Right lobe of liver (tissue), 6 donors: ENCODE measurements around the gene SSBP2. TPM values are rescaled to one million over a fixed set of nuclear protein-coding genes. Genes with fewer than 3 reads are reported as not detected.

Experiments used
- ATAC-seq, 4 donors: fragments of 200-7000 bp; cut with Tn5 transposase; one replicate each; pipeline ENCODE4 v1.9.1; 2020; ENCODE audit warnings: mild to moderate bottlenecking in 4 of 4, moderate library complexity in 4 of 4
- DNase-seq, 3 donors: peaks; one replicate each; pipeline ENCODE4 v3.0.0-alpha.2; 2020
- H3K27ac ChIP-seq, 3 donors: fragments of 200-600 bp; one replicate each; pipeline ENCODE4 v1.8.0; 2022
- H3K27me3 ChIP-seq, 2 donors: fragments of 200-600 bp; one replicate each; pipeline ENCODE4 v1.8.0; 2022
- H3K36me3 ChIP-seq, 4 donors: fragments of 200-600 bp; sonication (generic) in 1 of 4; one replicate each; pipeline versions ENCODE4 v1.5.1 to v1.8.0; 2017 to 2022; ENCODE audit warnings: control low read depth in 1 of 4
- H3K4me1 ChIP-seq, 4 donors: fragments of 200-600 bp; sonication (generic) in 1 of 4; one replicate each; pipeline versions ENCODE4 v1.5.1 to v1.8.0; 2017 to 2022; ENCODE audit warnings: control low read depth in 1 of 4
- H3K4me3 ChIP-seq, 3 donors: fragments of 200-600 bp; one replicate each; pipeline ENCODE4 v1.8.0; 2022
- H3K9me3 ChIP-seq, 4 donors: fragments of 200-600 bp; sonication (generic) in 1 of 4; one replicate each; pipeline versions ENCODE4 v1.5.1 to v1.8.0; 2017 to 2022; ENCODE audit warnings: control low read depth in 1 of 4
- POLR2A ChIP-seq: fragments of 450-650 bp; IDR thresholded peaks from one replicate; pipeline ENCODE4 v1.6.1; 2017; ENCODE audit warnings: antibody characterized with exemption, mild to moderate bottlenecking
- WGBS: methylation state at CpG from one replicate; pipeline ENCODE4 v1.1.6; 2018; ENCODE audit warnings: low coverage, low lambda C conversion rate; ENCODE audit not compliant: insufficient coverage; ENCODE audit errors: missing lambda C conversion rate; 5-methylcytosine and 5-hydroxymethylcytosine counted together
- intact Hi-C, 2 donors: fragments of 100-400 bp; cut with DNase I; formaldehyde crosslinking; loops; one replicate each; pipeline versions ENCODE4 v1.11.2 to v1.14.1; 2022
- total RNA-seq, 6 experiments: library from RNA; depleted of rRNA in 2 of 6; stranded (reverse); fragments of >200 nt in 2 of 6; fragmentation: NEBNext Ultra II Directional in 3 of 6; extraction: Animal tissue kit (Norgen Biotek cat#: 25700) in 3 of 6; gene quantifications; one replicate each; pipeline versions ENCODE4 v1.1.0 to v1.2.4, GENCODE V29; 2016 to 2023
- TF ChIP-seq, protein P1 (sequence below), 4 donors: fragments of 200-600 bp in 3 of 4; fragments of 450-650 bp in 1 of 4; IDR thresholded peaks; one replicate each; pipeline versions ENCODE4 v1.5.1 to v1.8.0; 2016 to 2022; ENCODE audit warnings: antibody characterized with exemption in 4 of 4, mild to moderate bottlenecking in 2 of 4
- donor health status: DM: no; HTN: yes; CAD: no.
- donor health status: DM: no; HTN: no; CAD: no.
- donor health status: DM: no; HTN: no; CAD: no.
- donor health status: DM: no; HTN: yes; CAD: no.
- donor health status: DM: no; HTN: yes; CAD: no.

Gene SSBP2
- total RNA-seq, 6 experiments from 2014 or later: 2.0 to 4.8 (median 3.7) TPM

DNA sequence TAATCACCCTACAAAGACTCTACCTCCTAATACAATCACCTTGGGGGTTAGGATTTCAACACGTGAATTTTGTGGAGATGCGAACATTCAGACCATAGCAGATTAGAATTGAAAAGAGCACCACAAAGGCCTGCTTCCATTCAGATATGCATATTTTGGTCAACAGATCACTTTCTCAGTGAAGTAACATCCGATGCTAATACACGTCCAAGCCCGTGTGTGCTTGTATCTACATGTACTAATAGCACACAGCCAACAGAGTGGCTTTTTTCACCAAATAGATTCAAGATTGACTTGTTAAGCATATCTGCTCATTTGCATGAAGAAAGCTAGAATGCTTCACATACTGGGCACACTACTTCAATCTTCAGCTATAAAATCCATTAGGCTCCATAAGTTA lies 35.6 kb upstream of the SSBP2 start:
- Histone ChIP-seq H3K4me1 (no peaks in the 10 kb centered on the region), H3K4me3 (no peak overlapping the region), H3K27me3 (no peaks in the 10 kb centered on the region), H3K36me3 (no peaks in the 10 kb centered on the region), H3K27ac (no peak overlapping the region), H3K9me3 (no peaks in the 10 kb centered on the region)
- no peak for DNase-seq
- TF ChIP-seq, protein P1, sequence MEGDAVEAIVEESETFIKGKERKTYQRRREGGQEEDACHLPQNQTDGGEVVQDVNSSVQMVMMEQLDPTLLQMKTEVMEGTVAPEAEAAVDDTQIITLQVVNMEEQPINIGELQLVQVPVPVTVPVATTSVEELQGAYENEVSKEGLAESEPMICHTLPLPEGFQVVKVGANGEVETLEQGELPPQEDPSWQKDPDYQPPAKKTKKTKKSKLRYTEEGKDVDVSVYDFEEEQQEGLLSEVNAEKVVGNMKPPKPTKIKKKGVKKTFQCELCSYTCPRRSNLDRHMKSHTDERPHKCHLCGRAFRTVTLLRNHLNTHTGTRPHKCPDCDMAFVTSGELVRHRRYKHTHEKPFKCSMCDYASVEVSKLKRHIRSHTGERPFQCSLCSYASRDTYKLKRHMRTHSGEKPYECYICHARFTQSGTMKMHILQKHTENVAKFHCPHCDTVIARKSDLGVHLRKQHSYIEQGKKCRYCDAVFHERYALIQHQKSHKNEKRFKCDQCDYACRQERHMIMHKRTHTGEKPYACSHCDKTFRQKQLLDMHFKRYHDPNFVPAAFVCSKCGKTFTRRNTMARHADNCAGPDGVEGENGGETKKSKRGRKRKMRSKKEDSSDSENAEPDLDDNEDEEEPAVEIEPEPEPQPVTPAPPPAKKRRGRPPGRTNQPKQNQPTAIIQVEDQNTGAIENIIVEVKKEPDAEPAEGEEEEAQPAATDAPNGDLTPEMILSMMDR (IDR thresholded peaks at IDR 0.05): no peak
- TF ChIP-seq POLR2A: no peak
- ATAC-seq: no peak
- intact Hi-C loops: no loop called here
- WGBS: 100% methylated on average over 5 of the region's 5 CpGs

DNA sequence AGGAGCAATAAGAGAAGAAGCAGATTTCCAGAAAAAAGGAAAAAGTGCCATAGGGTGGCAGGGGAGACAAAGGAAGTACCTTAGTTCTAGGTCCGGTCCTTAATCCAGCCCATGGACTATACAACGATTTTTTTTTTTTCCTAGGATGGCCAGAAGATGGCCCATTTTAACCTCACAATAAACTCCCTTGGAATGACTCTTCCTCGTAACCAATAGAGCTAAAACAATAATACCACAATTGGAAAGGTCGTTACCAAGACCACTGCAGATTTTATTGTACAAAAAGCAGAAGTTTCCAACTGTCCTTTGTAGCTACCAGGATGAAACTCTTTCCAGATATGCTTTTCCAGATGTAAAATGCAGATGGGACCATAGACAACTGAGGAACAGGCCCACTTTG lies 34.4 kb upstream of the SSBP2 start:
- H3K4me3 ChIP-seq: no peak overlapping the region
- H3K9me3 ChIP-seq: no peaks in the 10 kb centered on the region
- DNase-seq (no peak), ATAC-seq (peak in 2 of 4 donors; percentile 21 to 26)
- no peaks in the 10 kb centered on the region for H3K4me1 ChIP-seq
- no peak overlapping the region for H3K27ac ChIP-seq
- no peaks in the 10 kb centered on the region for H3K36me3 ChIP-seq
- intact Hi-C loops: no loop called here
- 59% methylated on average over 4 of the region's 4 CpGs for WGBS
- no peak for TF ChIP-seq POLR2A
- TF ChIP-seq, protein P1 (IDR thresholded peaks at IDR 0.05): peak in 1 of 4 donors; percentile 3
- H3K27me3 ChIP-seq: no peaks in the 10 kb centered on the region

DNA sequence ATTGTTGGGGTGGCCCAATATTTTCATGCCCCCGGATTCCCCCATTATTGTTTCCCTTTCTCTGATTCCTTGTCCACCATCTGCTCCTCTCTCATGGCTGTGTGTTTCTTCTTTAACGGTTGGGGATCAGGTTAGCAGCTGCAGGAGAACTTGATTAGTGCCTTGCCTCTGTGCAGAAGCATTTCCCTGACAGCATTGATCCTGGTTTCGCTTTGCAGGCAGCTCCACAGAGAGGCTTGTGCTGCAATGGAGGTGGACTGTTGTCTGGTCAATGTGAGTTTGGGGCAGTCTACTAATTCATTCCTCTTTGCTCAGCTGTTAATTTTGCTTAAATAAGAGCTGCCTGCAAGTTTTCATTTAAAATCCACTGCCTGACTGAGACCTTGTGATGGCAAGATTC lies 32.5 kb upstream of the SSBP2 start:
- DNase-seq: no peak
- ATAC-seq: peak; percentile 31 to 69 (median 48)
- no peaks in the 10 kb centered on the region for H3K9me3 ChIP-seq
- peaks cover 0 to 16% (median 4%) of the 10 kb centered on the region in 4 donors for H3K4me1 ChIP-seq
- no peak overlapping the region for H3K4me3 ChIP-seq
- no peaks in the 10 kb centered on the region for H3K27me3 ChIP-seq
- intact Hi-C loops: no loop called here
- WGBS: 47% methylated on average over 2 of the region's 3 CpGs
- no peaks in the 10 kb centered on the region for H3K36me3 ChIP-seq
- no peak overlapping the region for H3K27ac ChIP-seq
- TF ChIP-seq, protein P1 (IDR thresholded peaks at IDR 0.05): no peak
- TF ChIP-seq POLR2A: no peak

DNA sequence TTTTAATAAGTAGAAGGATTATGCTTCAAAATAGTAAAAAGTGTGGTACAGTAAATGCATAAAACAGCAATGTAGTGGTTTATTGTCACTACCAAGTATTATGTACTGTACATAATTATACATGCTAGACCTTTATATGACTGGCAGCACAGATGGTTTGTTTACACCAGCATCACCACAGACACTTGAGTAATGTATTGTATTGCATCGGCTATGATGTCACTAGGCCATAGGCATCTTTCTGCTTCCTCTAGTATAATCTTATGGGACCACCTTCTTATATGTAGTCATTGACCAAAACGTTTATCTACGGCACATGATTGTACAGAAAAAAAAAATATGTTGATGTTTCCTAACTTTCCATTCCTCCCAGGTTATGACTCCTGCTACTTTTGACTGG lies 31.9 kb upstream of the SSBP2 start:
- 81% methylated on average over 3 of the region's 3 CpGs for WGBS
- no peak for TF ChIP-seq POLR2A
- TF ChIP-seq, protein P1 (IDR thresholded peaks at IDR 0.05): no peak
- intact Hi-C loops: no loop called here
- H3K36me3 ChIP-seq: no peaks in the 10 kb centered on the region
- no peaks in the 10 kb centered on the region for H3K27me3 ChIP-seq
- no peak overlapping the region for H3K27ac ChIP-seq
- no peak for ATAC-seq
- DNase-seq: no peak
- no peaks in the 10 kb centered on the region for H3K9me3 ChIP-seq
- H3K4me1 ChIP-seq: peaks cover 0 to 16% (median 4%) of the 10 kb centered on the region in 4 donors
- no peak overlapping the region for H3K4me3 ChIP-seq

DNA sequence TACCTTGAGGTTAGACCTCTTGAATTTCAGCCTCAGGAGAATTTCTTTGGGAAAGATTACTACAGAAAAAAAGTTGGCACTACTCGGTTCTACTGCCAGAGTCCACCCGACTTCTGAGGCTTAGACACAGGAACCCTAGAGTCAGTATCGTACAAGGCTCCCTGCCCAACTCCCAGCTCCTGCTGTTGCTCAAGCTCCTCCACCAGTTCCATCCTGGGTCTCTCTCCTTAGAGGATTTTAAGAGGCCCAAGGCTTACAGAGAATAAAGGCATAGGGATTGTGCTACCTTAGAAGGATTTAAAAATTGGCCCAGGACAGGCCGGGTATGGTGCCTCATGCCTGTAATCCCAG lies 29.0 kb upstream of the SSBP2 start:
- Histone ChIP-seq H3K4me3 (no peak overlapping the region), H3K27me3 (no peaks in the 10 kb centered on the region), H3K36me3 (no peaks in the 10 kb centered on the region), H3K27ac (peak overlapping the region; percentile 65 to 76 (median 74)), H3K9me3 (no peaks in the 10 kb centered on the region), H3K4me1 (peaks cover 0 to 16% (median 4%) of the 10 kb centered on the region in 4 donors)
- DNase-seq (no peak), ATAC-seq (peak in 2 of 4 donors; percentile 7 to 9)
- TF ChIP-seq, protein P1 (IDR thresholded peaks at IDR 0.05): no peak
- WGBS: 68% methylated on average over 4 of the region's 4 CpGs
- intact Hi-C loops: no loop called here
